Caco-2 (cell line): ENCODE results near the gene BCAN. TPM values are rescaled to one million over a fixed set of nuclear protein-coding genes. Genes with fewer than 3 reads are reported as not detected.
A peak's percentile ranks its signal among the peaks of the same experiment; 100 is the strongest.

Experiments
- BruUV-seq: library from RNA; stranded (reverse); fragments of 400-500 nt; replicated peaks from 2 replicates; lab custom pipeline; 2021; lab: Mats Ljungman, UMichigan
- CTCF ChIA-PET: fragments of 300-600 bp; sonication (Branson Sonifier 250); formaldehyde crosslinking; loops from one replicate; lab custom pipeline; 2022; ENCODE audit warnings: antibody characterized with exemption; lab: Charles Lee
- POLR2A ChIA-PET: fragments of 300-600 bp; sonication (Branson Sonifier 250); formaldehyde crosslinking; loops from one replicate; lab custom pipeline; 2022; ENCODE audit warnings: antibody characterized with exemption; lab: Charles Lee
- DNase-seq, 2 experiments: peaks; one replicate each; pipeline versions ENCODE4 v3.0.0 to v3.0.0-alpha.2; 2020 to 2022
- H3K27me3 ChIP-seq: replicated peaks from 2 replicates; pipeline ENCODE4 v1.6.0; 2011; ENCODE audit warnings: low read length; ENCODE audit not compliant: control insufficient read depth, insufficient read depth
- H3K36me3 ChIP-seq: 2 replicates; pipeline ENCODE4 v1.5.1; 2011; ENCODE audit warnings: low read length; ENCODE audit not compliant: control insufficient read depth, insufficient read depth
- H3K4me1 ChIP-seq: fragments of 250-450 bp; sonication (Bioruptor Pico); 2 replicates; pipeline ENCODE4 v1.5.1; 2020; ENCODE audit warnings: mild to moderate bottlenecking
- H3K4me3 ChIP-seq: 2 replicates; pipeline ENCODE4 v1.5.1; 2011; ENCODE audit warnings: low read depth, mild to moderate bottlenecking, control low read depth, low read length
- H3K9me3 ChIP-seq: fragments of 250-450 bp; sonication (Bioruptor Pico); 2 replicates; pipeline ENCODE4 v1.5.1; 2020; ENCODE audit warnings: mild to moderate bottlenecking, moderate library complexity
- H3K27ac Mint-ChIP-seq: one replicate; pipeline ENCODE4 v1.8.0; 2022; ENCODE audit warnings: mixed read lengths; ENCODE audit not compliant: unreplicated experiment
- H3K27me3 Mint-ChIP-seq: one replicate; pipeline ENCODE4 v1.8.0; 2022; ENCODE audit warnings: mixed read lengths; ENCODE audit not compliant: insufficient read depth, unreplicated experiment
- H3K36me3 Mint-ChIP-seq: one replicate; pipeline ENCODE4 v1.8.0; 2022; ENCODE audit warnings: mild to moderate bottlenecking, mixed read lengths; ENCODE audit not compliant: insufficient read depth, unreplicated experiment
- H3K4me1 Mint-ChIP-seq: one replicate; pipeline ENCODE4 v1.8.0; 2022; ENCODE audit warnings: low read depth, mixed read lengths; ENCODE audit not compliant: unreplicated experiment
- H3K4me3 Mint-ChIP-seq: one replicate; pipeline ENCODE4 v1.8.0; 2022; ENCODE audit warnings: mild to moderate bottlenecking, moderate library complexity, mixed read lengths; ENCODE audit not compliant: unreplicated experiment
- H3K9me3 Mint-ChIP-seq: one replicate; pipeline ENCODE4 v1.8.0; 2022; ENCODE audit warnings: mixed read lengths; ENCODE audit not compliant: unreplicated experiment
- CTCF ChIP-seq, 2 experiments: fragments of 200-600 bp in 1 of 2; IDR thresholded peaks; 1 replicate in 1 of 2; 2 replicates in 1 of 2; pipeline versions ENCODE4 v1.5.1 to v1.8.0; 2011 to 2022; ENCODE audit warnings: antibody characterized with exemption in 1 of 2, control low read depth in 1 of 2, inconsistent platforms in 1 of 2, low read depth in 1 of 2, low read length in 1 of 2, mild to moderate bottlenecking in 1 of 2, moderate library complexity in 1 of 2; ENCODE audit not compliant: insufficient read depth in 1 of 2, severe bottlenecking in 1 of 2, unreplicated experiment in 1 of 2
- intact Hi-C: fragments of 100-400 bp; cut with micrococcal nuclease; formaldehyde crosslinking; loops from one replicate; pipeline ENCODE4 v1.10.0; 2022; ENCODE audit not compliant: unreplicated experiment
- total RNA-seq: library from RNA; stranded (reverse); gene quantifications from 2 replicates; pipeline ENCODE4 v1.2.3, GENCODE V29; 2022

BCAN gene
- total RNA-seq, 1 experiment from 2014 or later, result not detected

DNA sequence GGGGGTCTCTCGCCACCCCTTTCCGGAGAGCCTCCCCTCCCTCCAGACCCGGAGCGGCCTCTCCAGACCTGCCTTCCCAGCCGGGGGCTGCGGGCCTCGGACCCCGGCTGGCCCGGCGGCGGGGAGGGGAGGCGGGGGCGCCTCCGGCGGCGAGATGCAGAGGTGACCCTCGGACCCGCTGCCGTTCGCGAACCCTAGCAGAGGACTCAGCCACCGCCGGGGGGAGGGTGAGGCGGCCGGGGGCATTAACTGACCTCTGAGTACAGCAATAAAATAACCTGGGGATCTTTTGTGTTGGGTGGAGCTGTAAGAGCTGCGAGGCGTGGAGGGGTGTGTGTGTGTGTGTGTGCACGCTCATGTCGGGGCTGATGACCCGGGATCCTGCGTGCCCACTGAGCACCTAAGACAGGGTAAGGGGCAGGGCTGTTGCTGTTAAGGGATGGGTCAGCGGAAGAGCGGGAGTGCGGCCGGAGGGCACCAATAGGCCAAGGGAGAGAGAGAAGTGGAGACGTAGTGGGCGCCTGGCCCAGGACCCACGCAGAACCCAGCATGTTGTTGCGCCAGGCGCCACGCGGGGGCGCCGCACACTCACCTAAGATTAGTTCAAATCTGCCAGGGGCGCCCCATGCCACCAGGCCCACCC is 16.4 kb upstream of the BCAN start:
- Histone ChIP-seq H3K36me3 (no peaks in the 10 kb centered on the region), H3K4me1 (peaks cover 13% of the 10 kb centered on the region), H3K4me3 (peak overlapping the region; percentile 28), H3K27me3 (peaks cover 1% of the 10 kb centered on the region; the same call in 1 of the 2 replicates), H3K9me3 (no peaks in the 10 kb centered on the region)
- no peak overlapping the region for H3K27ac Mint-ChIP-seq
- POLR2A ChIA-PET, result interaction anchor here (0.6 kb wide), 1 partner anchor 39 kb away, joined by 3 read pairs; no protein-coding TSS in a partner anchor
- BruUV-seq, result no TSS peak
- intact Hi-C loops, result no loop called here
- H3K9me3 Mint-ChIP-seq, result no peaks in the 10 kb centered on the region
- H3K4me1 Mint-ChIP-seq, result peaks cover 17% of the 10 kb centered on the region
- peak; percentile 74 to 75 for TF ChIP-seq CTCF (IDR thresholded peaks at IDR 0.05; ENCODE audit: insufficient read depth in 1 of 2, low read depth in 1 of 2, low read length in 1 of 2, severe bottlenecking in 1 of 2, unreplicated experiment in 1 of 2)
- peak; percentile 50 to 62 for DNase-seq
- peaks cover 21% of the 10 kb centered on the region for H3K27me3 Mint-ChIP-seq
- peak overlapping the region; percentile 64 for H3K4me3 Mint-ChIP-seq
- CTCF ChIA-PET, result interaction anchor here (1.0 to 2.5 kb wide), 4 partner anchors 23 to 64 kb away, joined by 3 to 19 read pairs (median 16); partner anchors contain the start of gene NES
- H3K36me3 Mint-ChIP-seq, result no peaks in the 10 kb centered on the region

DNA sequence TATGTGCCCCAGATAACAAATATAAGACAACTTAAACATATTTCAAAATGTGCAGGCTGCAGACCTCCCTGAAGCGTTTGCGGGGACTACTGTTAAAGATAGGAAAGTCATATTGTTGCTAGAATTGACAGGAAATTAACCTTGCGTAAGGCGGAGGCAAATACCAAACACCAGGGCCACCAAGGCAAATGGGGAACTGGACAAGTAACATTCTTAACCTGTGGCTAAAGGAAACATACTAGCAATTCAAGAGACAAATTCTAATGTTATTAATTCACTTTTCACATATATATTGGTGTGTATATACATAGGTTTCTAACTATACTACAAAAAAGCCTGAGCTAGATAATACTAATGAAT is 15.9 kb upstream of the BCAN start:
- Histone ChIP-seq H3K36me3 (no peaks in the 10 kb centered on the region), H3K4me3 (no peak overlapping the region), H3K4me1 (peaks cover 13% of the 10 kb centered on the region), H3K9me3 (no peaks in the 10 kb centered on the region), H3K27me3 (peaks cover 1% of the 10 kb centered on the region; the same call in 1 of the 2 replicates)
- peaks cover 21% of the 10 kb centered on the region for H3K27me3 Mint-ChIP-seq
- no peaks in the 10 kb centered on the region for H3K36me3 Mint-ChIP-seq
- no peak overlapping the region for H3K27ac Mint-ChIP-seq
- no TSS peak for BruUV-seq
- H3K4me3 Mint-ChIP-seq, result peak overlapping the region; percentile 64
- POLR2A ChIA-PET, result no interaction called here
- H3K4me1 Mint-ChIP-seq, result peaks cover 17% of the 10 kb centered on the region
- CTCF ChIA-PET, result interaction anchor here (0.5 to 2.5 kb wide), 5 partner anchors 23 to 76 kb away, joined by 3 to 19 read pairs (median 5); partner anchors contain the start of gene NES
- intact Hi-C loops, result no loop called here
- DNase-seq, result no peak
- peak in 1 of 2 experiments; percentile 4 for TF ChIP-seq CTCF (IDR thresholded peaks at IDR 0.05; ENCODE audit: insufficient read depth in 1 of 2, low read depth in 1 of 2, low read length in 1 of 2, severe bottlenecking in 1 of 2, unreplicated experiment in 1 of 2)
- H3K9me3 Mint-ChIP-seq, result no peaks in the 10 kb centered on the region

DNA sequence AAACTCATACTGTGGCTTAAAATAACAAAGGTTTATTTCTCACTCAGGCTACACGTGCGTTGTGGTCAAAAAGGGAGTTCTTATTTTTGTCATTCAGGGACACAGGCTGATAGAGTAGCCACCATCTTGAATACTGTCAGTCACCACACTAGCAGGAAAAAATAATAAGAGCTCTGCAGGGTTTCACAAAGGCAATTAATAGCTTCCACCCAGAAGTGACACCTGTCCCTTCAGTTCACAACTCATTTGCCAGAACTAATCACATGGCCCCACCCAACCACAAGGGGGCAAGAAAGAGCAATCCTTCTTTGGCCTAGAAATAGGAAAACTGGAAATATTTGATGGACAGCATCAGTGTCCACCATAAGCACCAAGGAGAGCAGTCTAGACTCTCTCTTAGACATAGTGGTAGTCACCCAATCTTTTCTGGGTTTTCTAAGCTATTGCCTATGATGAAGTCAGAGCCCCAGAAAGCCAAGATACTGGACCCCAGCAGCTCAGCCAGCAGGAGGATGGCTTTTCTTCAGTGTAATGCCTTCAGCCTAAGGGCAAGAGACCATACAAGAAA is 14.5 kb upstream of the BCAN start:
- Histone ChIP-seq H3K9me3 (no peaks in the 10 kb centered on the region), H3K4me1 (peaks cover 13% of the 10 kb centered on the region), H3K4me3 (no peak overlapping the region), H3K27me3 (peaks cover 1% of the 10 kb centered on the region; the same call in 1 of the 2 replicates), H3K36me3 (no peaks in the 10 kb centered on the region)
- CTCF ChIA-PET, result interaction anchor here (0.7 to 2.1 kb wide), 14 partner anchors 8 to 88 kb away, joined by 3 to 15 read pairs (median 4); partner anchors contain the start of genes HAPLN2 and NES
- Mint-ChIP-seq H3K27me3 (peaks cover 19% of the 10 kb centered on the region), H3K4me3 (no peak overlapping the region), H3K27ac (no peak overlapping the region), H3K36me3 (no peaks in the 10 kb centered on the region), H3K4me1 (peaks cover 17% of the 10 kb centered on the region), H3K9me3 (no peaks in the 10 kb centered on the region)
- intact Hi-C loops, result loop anchor here (1.0 kb wide), 2 partner anchors 30 to 51 kb away; no protein-coding TSS in a partner anchor
- no TSS peak for BruUV-seq
- POLR2A ChIA-PET, result no interaction called here
- peak in 1 of 2 experiments; percentile 75 for DNase-seq
- TF ChIP-seq CTCF (IDR thresholded peaks at IDR 0.05; ENCODE audit: insufficient read depth in 1 of 2, low read depth in 1 of 2, low read length in 1 of 2, severe bottlenecking in 1 of 2, unreplicated experiment in 1 of 2), result peak; percentile 70 to 81
